Breast epithelium (tissue), 3 donors: ENCODE results near the gene ATXN7L1.

Source experiments
- POLR2A ChIP-seq: fragments of 450-650 bp; IDR thresholded peaks from one replicate; pipeline ENCODE4 v1.6.1; 2016; ENCODE audit warnings: antibody characterized with exemption, mild to moderate bottlenecking, moderate library complexity
- TF ChIP-seq, protein P1 (sequence below), 3 donors: fragments of 450-650 bp; IDR thresholded peaks; one replicate each; pipeline ENCODE4 v1.5.1; 2016 to 2017; ENCODE audit warnings: antibody characterized with exemption in 3 of 3, mild to moderate bottlenecking in 3 of 3, moderate library complexity in 3 of 3

- no peak for TF ChIP-seq POLR2A
- TF ChIP-seq, protein P1, sequence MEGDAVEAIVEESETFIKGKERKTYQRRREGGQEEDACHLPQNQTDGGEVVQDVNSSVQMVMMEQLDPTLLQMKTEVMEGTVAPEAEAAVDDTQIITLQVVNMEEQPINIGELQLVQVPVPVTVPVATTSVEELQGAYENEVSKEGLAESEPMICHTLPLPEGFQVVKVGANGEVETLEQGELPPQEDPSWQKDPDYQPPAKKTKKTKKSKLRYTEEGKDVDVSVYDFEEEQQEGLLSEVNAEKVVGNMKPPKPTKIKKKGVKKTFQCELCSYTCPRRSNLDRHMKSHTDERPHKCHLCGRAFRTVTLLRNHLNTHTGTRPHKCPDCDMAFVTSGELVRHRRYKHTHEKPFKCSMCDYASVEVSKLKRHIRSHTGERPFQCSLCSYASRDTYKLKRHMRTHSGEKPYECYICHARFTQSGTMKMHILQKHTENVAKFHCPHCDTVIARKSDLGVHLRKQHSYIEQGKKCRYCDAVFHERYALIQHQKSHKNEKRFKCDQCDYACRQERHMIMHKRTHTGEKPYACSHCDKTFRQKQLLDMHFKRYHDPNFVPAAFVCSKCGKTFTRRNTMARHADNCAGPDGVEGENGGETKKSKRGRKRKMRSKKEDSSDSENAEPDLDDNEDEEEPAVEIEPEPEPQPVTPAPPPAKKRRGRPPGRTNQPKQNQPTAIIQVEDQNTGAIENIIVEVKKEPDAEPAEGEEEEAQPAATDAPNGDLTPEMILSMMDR (IDR thresholded peaks at IDR 0.05) = no peak
Measured at GRCh38 chr7:105674200-105674920, 202.0 kb downstream of the ATXN7L1 start.
